Skeletal muscle tissue (tissue), 4 donors: ENCODE measurements around the gene ENPP1. TPM values are rescaled to one million over a fixed set of nuclear protein-coding genes. Genes with fewer than 3 reads are reported as not detected.
"Not testable (repeated sequence)": the region's sequence is repeated elsewhere in the genome, so short reads cannot be mapped to it uniquely, and the experiment has no call there.

Experiments used
- H3K27ac ChIP-seq: one replicate; pipeline ENCODE4 v1.7.0; 2013; ENCODE audit warnings: mild to moderate bottlenecking, low read depth, low read length, inconsistent platforms
- H3K27me3 ChIP-seq, 3 donors: one replicate each; pipeline ENCODE4 v1.7.0; 2013; ENCODE audit warnings: low read length in 3 of 3; ENCODE audit not compliant: control insufficient read depth in 3 of 3, insufficient read depth in 3 of 3
- H3K36me3 ChIP-seq, 3 donors: one replicate each; pipeline ENCODE4 v1.7.0; 2013; ENCODE audit warnings: low read length in 3 of 3; ENCODE audit not compliant: control insufficient read depth in 3 of 3, insufficient read depth in 3 of 3
- H3K4me1 ChIP-seq, 3 donors: one replicate each; pipeline ENCODE4 v1.7.0; 2013; ENCODE audit warnings: low read length in 3 of 3, mild to moderate bottlenecking in 3 of 3; ENCODE audit not compliant: control insufficient read depth in 3 of 3, insufficient read depth in 3 of 3
- H3K4me3 ChIP-seq, 3 donors: one replicate each; pipeline ENCODE4 v1.7.0; 2013; ENCODE audit warnings: low read length in 3 of 3
- H3K9ac ChIP-seq, 3 donors: one replicate each; pipeline ENCODE4 v1.7.0; 2013; ENCODE audit warnings: low read length in 3 of 3, mild to moderate bottlenecking in 3 of 3, moderate library complexity in 2 of 3, low read depth in 1 of 3
- H3K9me3 ChIP-seq, 3 donors: one replicate each; pipeline ENCODE4 v1.7.0; 2013; ENCODE audit warnings: low read length in 3 of 3; ENCODE audit not compliant: control insufficient read depth in 3 of 3
- total RNA-seq: library from RNA; depleted of rRNA; stranded (reverse); fragments of >200 nt; gene quantifications from one replicate; pipeline ENCODE4 v1.2.3, GENCODE V29; 2014
- donor health status: Osteomylitis.

ENPP1 gene
- total RNA-seq, 1 donor from 2014 or later = 17.7 TPM

GRCh38 chr6:131903734-131904133, 95.9 kb downstream of the ENPP1 start:
- H3K9ac ChIP-seq, H3K9me3 ChIP-seq, H3K4me3 ChIP-seq, H3K27me3 ChIP-seq, H3K36me3 ChIP-seq, H3K4me1 ChIP-seq, H3K27ac ChIP-seq: not testable (repeated sequence)

DNA sequence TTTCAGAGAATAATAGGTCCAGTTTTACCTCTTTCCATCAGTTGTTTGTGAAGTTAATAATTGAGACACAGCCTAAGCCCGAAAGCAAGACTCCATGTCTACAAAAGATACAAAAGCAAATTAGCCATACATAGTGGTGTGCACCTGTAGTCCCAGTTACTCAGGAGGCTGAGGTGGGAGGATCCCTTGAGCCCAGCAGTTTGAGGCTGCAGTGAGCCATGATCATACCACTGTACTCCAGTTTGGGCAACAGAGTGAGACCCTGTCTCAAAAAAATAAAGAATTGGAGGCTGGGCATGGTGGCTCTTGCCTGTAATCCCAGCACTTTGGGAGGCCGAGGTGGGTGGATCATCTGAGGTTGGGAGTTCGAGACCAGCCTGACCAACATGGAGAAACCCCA, 101.0 kb downstream of the ENPP1 start:
- not testable (repeated sequence) for H3K4me3 ChIP-seq, H3K36me3 ChIP-seq, H3K9ac ChIP-seq, H3K27ac ChIP-seq, H3K9me3 ChIP-seq, H3K27me3 ChIP-seq, H3K4me1 ChIP-seq

- H3K9me3 ChIP-seq = no peaks in the 10 kb centered on the region
- H3K27ac ChIP-seq = no peak overlapping the region
- H3K27me3 ChIP-seq = peaks cover 0 to 4% (median 0%) of the 10 kb centered on the region in 3 donors
- no peak overlapping the region for H3K4me3 ChIP-seq
- no peak overlapping the region for H3K9ac ChIP-seq
- no peaks in the 10 kb centered on the region for H3K4me1 ChIP-seq
- no peaks in the 10 kb centered on the region for H3K36me3 ChIP-seq
Measured at GRCh38 chr6:131909408-131910218, 101.8 kb downstream of the ENPP1 start.

GRCh38 chr6:131910219-131910589, 102.4 kb downstream of the ENPP1 start:
- H3K36me3 ChIP-seq = no peaks in the 10 kb centered on the region
- no peak overlapping the region for H3K27ac ChIP-seq
- H3K9ac ChIP-seq = no peak overlapping the region
- H3K27me3 ChIP-seq = peaks cover 0 to 4% (median 0%) of the 10 kb centered on the region in 3 donors
- no peaks in the 10 kb centered on the region for H3K4me1 ChIP-seq
- H3K9me3 ChIP-seq = no peaks in the 10 kb centered on the region
- H3K4me3 ChIP-seq = no peak overlapping the region

DNA sequence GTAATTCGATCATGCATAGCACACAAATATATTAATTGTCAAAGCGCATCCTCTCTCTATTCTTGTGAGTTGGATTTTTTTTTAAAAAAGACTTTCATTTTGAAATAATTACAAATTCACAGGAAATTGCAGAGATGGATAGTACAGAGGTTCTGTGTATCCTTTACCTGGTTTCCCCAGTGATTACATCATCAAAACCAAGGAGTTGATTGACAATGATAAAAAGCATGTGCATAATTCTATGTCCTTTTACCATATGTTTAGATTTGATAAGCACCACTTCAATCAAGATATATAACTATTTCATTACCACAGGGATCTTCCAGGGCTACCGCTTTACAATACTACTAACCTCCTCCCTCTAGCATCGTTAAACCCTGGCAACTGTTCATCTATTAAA, 103.1 kb downstream of the ENPP1 start:
- H3K27me3 ChIP-seq = peaks cover 0 to 4% (median 0%) of the 10 kb centered on the region in 3 donors
- H3K4me3 ChIP-seq = no peak overlapping the region
- no peaks in the 10 kb centered on the region for H3K9me3 ChIP-seq
- no peak overlapping the region for H3K27ac ChIP-seq
- H3K36me3 ChIP-seq = no peaks in the 10 kb centered on the region
- H3K4me1 ChIP-seq = no peaks in the 10 kb centered on the region
- no peak overlapping the region for H3K9ac ChIP-seq

DNA sequence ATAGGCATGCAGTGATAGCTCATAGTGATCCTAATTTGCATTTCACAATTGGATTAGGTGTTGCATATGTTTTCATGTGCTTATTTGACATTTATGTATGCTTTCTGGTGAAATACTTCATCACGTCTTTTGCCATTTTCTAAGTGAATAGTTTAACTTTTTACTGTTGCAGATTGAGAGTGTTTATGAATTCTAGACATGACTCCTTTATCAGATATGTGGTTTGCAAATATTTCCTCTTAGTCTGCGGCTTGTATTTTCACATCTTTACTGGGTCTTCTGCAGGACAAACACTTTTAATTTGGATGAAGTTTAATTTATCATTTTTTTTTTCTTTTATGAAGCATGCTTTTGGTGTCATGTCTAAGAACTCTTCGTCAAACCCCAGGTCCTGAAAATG, 104.1 kb downstream of the ENPP1 start:
- H3K27ac ChIP-seq = no peak overlapping the region
- no peaks in the 10 kb centered on the region for H3K36me3 ChIP-seq
- no peaks in the 10 kb centered on the region for H3K4me1 ChIP-seq
- H3K9ac ChIP-seq = no peak overlapping the region
- peaks cover 0 to 4% (median 0%) of the 10 kb centered on the region in 3 donors for H3K27me3 ChIP-seq
- H3K9me3 ChIP-seq = no peaks in the 10 kb centered on the region
- no peak overlapping the region for H3K4me3 ChIP-seq

DNA sequence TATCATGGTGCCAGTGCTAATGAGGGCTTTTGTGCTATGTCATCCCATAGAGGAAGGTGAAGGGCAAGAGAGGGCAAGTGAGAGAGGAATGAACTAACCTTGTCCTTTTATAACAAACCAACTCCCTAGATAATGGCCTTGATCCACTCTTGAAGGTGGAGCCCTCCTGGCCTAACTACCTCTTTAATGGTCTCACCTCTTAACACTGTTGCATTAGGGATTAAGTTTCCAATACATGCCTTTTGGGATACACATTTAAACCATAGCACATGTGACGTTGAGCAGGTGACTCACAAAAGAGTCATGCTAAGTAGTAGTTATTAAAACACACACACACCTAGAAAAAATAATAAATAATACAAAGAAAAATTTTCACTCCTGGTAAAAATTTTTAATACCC, 106.4 kb downstream of the ENPP1 start:
- Histone ChIP-seq H3K9me3 (no peaks in the 10 kb centered on the region), H3K36me3 (no peaks in the 10 kb centered on the region), H3K4me1 (no peaks in the 10 kb centered on the region), H3K9ac (no peak overlapping the region), H3K4me3 (no peak overlapping the region), H3K27ac (no peak overlapping the region), H3K27me3 (peaks cover 0 to 10% (median 0%) of the 10 kb centered on the region in 3 donors)

DNA sequence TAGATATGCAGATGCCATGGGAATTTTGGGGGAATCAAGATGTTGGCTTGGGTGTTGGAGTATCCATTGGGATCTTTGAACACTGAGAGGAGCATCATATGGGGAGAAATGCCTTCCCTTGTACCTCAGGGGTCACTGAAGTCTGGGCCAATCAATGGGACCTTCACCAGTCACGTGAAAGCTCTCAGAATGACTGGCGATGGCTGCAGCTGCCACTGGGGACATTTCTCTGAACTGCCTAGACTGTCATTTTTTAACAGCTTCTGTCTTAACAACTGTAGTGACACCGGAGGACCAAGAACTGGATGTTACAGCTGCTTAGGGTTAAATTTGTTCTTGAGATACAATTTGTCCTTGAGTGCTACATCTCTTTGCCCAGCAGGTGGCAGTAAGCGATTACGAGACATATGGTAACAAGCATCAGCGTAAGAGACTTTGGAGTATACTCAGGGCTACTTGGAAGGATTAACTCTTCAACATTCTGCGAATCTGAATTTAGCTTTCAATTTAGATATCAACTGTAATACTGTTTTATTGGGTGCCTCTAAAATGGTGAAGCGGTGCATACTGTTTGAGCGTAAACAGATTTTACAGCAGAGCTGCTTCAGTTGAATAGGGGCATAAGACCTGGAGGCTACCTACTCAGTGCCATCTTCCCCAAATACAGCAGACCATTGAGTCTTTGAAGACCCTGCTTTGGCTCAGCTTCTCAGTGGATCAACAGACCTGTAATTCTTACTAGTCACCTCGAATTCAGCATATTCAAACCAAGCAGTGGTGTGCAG, 107.3 kb downstream of the ENPP1 start:
- Histone ChIP-seq H3K4me1 (no peaks in the 10 kb centered on the region), H3K36me3 (no peaks in the 10 kb centered on the region), H3K9me3 (no peaks in the 10 kb centered on the region), H3K9ac (peak overlapping the region in 1 of 3 donors; percentile 3), H3K27ac (no peak overlapping the region), H3K27me3 (peaks cover 0 to 10% (median 0%) of the 10 kb centered on the region in 3 donors), H3K4me3 (peak overlapping the region in 1 of 3 donors; percentile 51)

DNA sequence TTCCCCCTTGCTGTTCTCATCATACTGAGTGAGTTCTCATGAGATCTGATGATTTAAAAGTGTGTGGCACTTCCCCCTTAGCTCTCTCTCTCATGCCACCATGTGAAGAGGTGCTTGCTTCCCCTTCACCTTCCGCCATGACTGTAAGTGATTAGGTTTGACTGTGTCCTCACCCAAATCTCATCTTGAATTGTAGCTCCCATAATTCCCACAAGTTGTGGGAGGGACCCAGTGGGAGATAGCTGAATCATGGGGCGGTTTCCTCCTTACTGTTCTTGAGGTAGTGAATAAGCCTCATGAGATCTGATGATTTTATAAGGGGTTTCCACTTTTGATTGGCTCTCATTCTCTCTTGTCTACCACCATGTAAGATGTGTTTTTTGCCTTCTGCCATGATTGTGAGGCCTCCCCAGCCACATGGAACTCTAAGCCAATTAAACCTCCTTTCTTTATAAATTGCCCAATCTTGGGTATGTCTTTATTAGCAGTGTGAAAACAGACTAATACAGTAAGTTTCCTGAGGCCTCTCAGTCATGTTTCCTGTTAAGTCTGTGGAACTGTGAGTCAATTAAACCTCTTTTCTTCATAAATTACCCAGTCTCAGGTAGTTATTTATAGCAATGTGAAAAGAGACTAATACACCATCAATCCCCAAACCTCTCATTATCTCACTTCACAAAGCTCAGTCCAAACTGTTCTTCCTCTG, 108.4 kb downstream of the ENPP1 start:
- not testable (repeated sequence) for H3K9ac ChIP-seq, H3K9me3 ChIP-seq, H3K4me1 ChIP-seq, H3K4me3 ChIP-seq, H3K36me3 ChIP-seq, H3K27ac ChIP-seq, H3K27me3 ChIP-seq

DNA sequence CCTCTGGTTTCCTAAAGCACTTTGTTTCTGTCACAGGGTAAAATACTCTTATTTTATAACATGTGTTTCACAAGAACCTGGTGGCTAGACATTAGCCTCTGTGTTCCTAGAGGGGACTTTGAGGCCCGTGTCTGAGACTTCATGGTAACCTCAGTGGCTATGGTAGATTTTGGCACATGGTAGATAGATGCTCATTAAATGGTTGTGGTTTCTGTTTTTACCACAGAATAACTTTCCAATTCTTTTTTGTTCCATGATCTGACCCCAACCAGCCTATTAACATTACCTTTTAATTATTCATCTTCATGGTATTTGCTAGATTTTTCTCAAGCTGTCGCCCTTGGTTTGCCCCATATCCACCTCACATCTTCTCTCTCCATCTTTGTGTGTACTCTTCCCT, 109.0 kb downstream of the ENPP1 start:
- Histone ChIP-seq H3K9me3 (no peaks in the 10 kb centered on the region), H3K27me3 (peaks cover 0 to 6% (median 0%) of the 10 kb centered on the region in 3 donors), H3K4me3 (no peak overlapping the region), H3K36me3 (no peaks in the 10 kb centered on the region), H3K27ac (no peak overlapping the region), H3K4me1 (no peaks in the 10 kb centered on the region), H3K9ac (no peak overlapping the region)
